ENCODE measurements around the gene TACR2.

The TACR2 gene

GRCh38 chr10:69366738-69367137, 50.0 kb downstream of the TACR2 start:
- no peak for DNase-seq

GRCh38 chr10:69364232-69364940, 52.3 kb downstream of the TACR2 start:
- no peak for DNase-seq

- DNase-seq = no peak
Observed at GRCh38 chr10:69363666-69364065, 53.1 kb downstream of the TACR2 start.

- no peak for DNase-seq
Observed at GRCh38 chr10:69362471-69362954, 54.2 kb downstream of the TACR2 start.

- DNase-seq = no peak
Observed at GRCh38 chr10:69361303-69361614, 55.5 kb downstream of the TACR2 start.

- no peak for DNase-seq
Observed at GRCh38 chr10:69360485-69361302, 56.0 kb downstream of the TACR2 start.

GRCh38 chr10:69359594-69359993, 57.1 kb downstream of the TACR2 start:
- DNase-seq = peak; percentile 5 to 56

DNA sequence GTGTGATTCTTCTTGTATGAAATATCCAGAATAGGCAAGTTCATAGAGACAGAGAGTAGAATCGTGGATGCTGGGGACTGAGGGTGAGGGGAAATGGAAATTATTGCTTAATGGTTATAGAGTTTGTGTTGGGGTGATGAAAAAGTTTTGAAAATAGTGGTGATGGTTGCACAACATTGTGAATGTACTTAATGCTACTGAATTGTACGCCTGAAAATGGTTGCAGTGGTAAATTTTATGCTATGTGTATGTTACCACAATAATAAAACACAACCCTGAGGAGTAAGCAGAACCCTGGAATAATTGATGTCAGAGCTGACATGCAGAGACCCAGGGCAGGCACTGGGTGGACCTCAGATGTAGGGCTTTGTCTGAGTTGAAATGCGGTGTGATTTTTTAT, 57.6 kb downstream of the TACR2 start:
- no peak for DNase-seq

- DNase-seq = no peak
Observed at GRCh38 chr10:69358148-69358795, 58.4 kb downstream of the TACR2 start.

DNA sequence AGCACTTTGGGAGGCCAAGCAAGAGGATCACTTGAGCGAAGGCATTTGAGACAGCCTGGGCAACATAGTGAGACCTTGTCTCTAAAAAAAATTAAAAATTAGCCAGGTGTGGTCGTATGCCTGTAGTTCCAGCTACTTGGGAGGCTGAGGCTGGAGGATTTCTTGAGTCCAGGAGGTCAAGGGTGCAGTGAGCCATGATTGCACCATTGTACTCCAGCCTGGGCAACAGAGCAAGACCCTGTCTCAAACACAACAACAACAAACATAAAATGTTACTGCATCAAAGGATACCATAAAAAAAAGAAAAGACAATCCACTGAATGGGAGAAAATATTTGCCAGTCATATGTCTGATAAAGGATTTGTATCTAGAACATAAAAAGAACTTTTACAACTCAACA, 60.5 kb downstream of the TACR2 start:
- no peak for DNase-seq

GRCh38 chr10:69353977-69354635, 62.6 kb downstream of the TACR2 start:
- no peak for DNase-seq
